ENCODE results near the gene PLEKHA4.

GRCh38 chr19:48866692-48867091 lies 1.7 kb downstream of the PLEKHA4 start:
- no peak for TF ChIP-seq POLR2AphosphoS5 (IDR thresholded peaks at IDR 0.05; ENCODE audit: borderline replicate concordance, low read depth, low read length)
- no peak for TF ChIP-seq EZH2 (IDR thresholded peaks at IDR 0.05)
